ENCODE data around the gene ACAA2. TPM values are rescaled to one million over a fixed set of nuclear protein-coding genes. Genes with fewer than 3 reads are reported as not detected.

Gene ACAA2
- total and polyA plus RNA-seq, 9 donors: 28.6 to 96.2 (median 44.1) TPM

- TF ChIP-seq POLR2A (IDR thresholded peaks at IDR 0.05) (no peak), CTCF (IDR thresholded peaks at IDR 0.05) (no peak)
- intact Hi-C loops (cut with DNase I): no loop called here
- no peak for DNase-seq
- Histone ChIP-seq H3K36me3 (no peaks in the 10 kb centered on the region), H3K4me1 (ENCODE audit: insufficient read depth) (no peaks in the 10 kb centered on the region), H3K27me3 (no peaks in the 10 kb centered on the region), H3K4me3 (no peak overlapping the region), H3K9me3 (no peaks in the 10 kb centered on the region), H3K27ac (no peak overlapping the region)
- WGBS, 3 donors: 82 to 88% (median 85%) methylated on average over 8 of the region's 8 CpGs
Observed at GRCh38 chr18:49847524-49847923, 34.2 kb upstream of the ACAA2 start.

- TF ChIP-seq CTCF (IDR thresholded peaks at IDR 0.05): no peak
- no peak for TF ChIP-seq POLR2A (IDR thresholded peaks at IDR 0.05)
- TF ChIP-seq EP300 (IDR thresholded peaks at IDR 0.05): no peak
- H3K4me3 ChIP-seq: no peak overlapping the region
- H3K36me3 ChIP-seq: no peaks in the 10 kb centered on the region
- H3K4me1 ChIP-seq (ENCODE audit: insufficient read depth): no peaks in the 10 kb centered on the region
- no peaks in the 10 kb centered on the region for H3K27me3 ChIP-seq
- H3K9me3 ChIP-seq: no peaks in the 10 kb centered on the region
- intact Hi-C loops (cut with DNase I): no loop called here
- no peak for DNase-seq
- no peak overlapping the region for H3K27ac ChIP-seq
- WGBS, 3 donors: 62 to 74% (median 69%) methylated on average over 9 to 10 of the region's 10 CpGs
Observed at GRCh38 chr18:49846718-49847470, 33.6 kb upstream of the ACAA2 start.

- no peak for TF ChIP-seq POLR2A (IDR thresholded peaks at IDR 0.05)
- intact Hi-C loops (cut with DNase I): no loop called here
- Histone ChIP-seq H3K27me3 (no peaks in the 10 kb centered on the region), H3K4me3 (no peak overlapping the region), H3K4me1 (ENCODE audit: insufficient read depth) (no peaks in the 10 kb centered on the region), H3K36me3 (no peaks in the 10 kb centered on the region), H3K27ac (no peak overlapping the region), H3K9me3 (no peaks in the 10 kb centered on the region)
- no peak for DNase-seq
- WGBS, 3 donors: 27 to 49% (median 34%) methylated on average over 5 of the region's 5 CpGs
Observed at GRCh38 chr18:49846361-49846662, 33.0 kb upstream of the ACAA2 start.

GRCh38 chr18:49845629-49846360 lies 32.5 kb upstream of the ACAA2 start:
- no peaks in the 10 kb centered on the region for H3K27me3 ChIP-seq
- DNase-seq: no peak
- TF ChIP-seq EP300 (IDR thresholded peaks at IDR 0.05) (no peak), POLR2A (IDR thresholded peaks at IDR 0.05) (no peak), CTCF (IDR thresholded peaks at IDR 0.05) (no peak)

GRCh38 chr18:49844903-49845302 lies 31.6 kb upstream of the ACAA2 start:
- Histone ChIP-seq H3K9me3 (no peaks in the 10 kb centered on the region), H3K4me1 (ENCODE audit: insufficient read depth) (no peaks in the 10 kb centered on the region), H3K27me3 (no peaks in the 10 kb centered on the region), H3K4me3 (no peak overlapping the region), H3K27ac (no peak overlapping the region), H3K36me3 (no peaks in the 10 kb centered on the region)
- DNase-seq: no peak
- 95 to 96% (median 95%) methylated on average over 1 of the region's 1 CpG for WGBS, 3 donors
- TF ChIP-seq CTCF (IDR thresholded peaks at IDR 0.05): no peak
- TF ChIP-seq EP300 (IDR thresholded peaks at IDR 0.05): no peak
- no peak for TF ChIP-seq POLR2A (IDR thresholded peaks at IDR 0.05)
- intact Hi-C loops (cut with DNase I): no loop called here

More at GRCh38 chr18:49845629-49846360, 32.5 kb upstream of the ACAA2 start:
- H3K9me3 ChIP-seq: no peaks in the 10 kb centered on the region
- H3K4me3 ChIP-seq: no peak overlapping the region
- 33 to 52% (median 40%) methylated on average over 6 of the region's 6 CpGs for WGBS, 3 donors
- H3K27ac ChIP-seq: no peak overlapping the region
- no peaks in the 10 kb centered on the region for H3K4me1 ChIP-seq (ENCODE audit: insufficient read depth)
- H3K36me3 ChIP-seq: no peaks in the 10 kb centered on the region
- intact Hi-C loops (cut with DNase I): no loop called here
